ENCODE data around the gene PDE1C. TPM values are rescaled to one million over a fixed set of nuclear protein-coding genes. Genes with fewer than 3 reads are reported as not detected.

Gene PDE1C
- total and polyA plus RNA-seq, 2 donors (not counting 1 experiment from before 2014, with no cell fraction given): 0.52 TPM; not detected in 1

- Histone ChIP-seq H3K4me3 (ENCODE audit: control extremely low read depth in 1 of 5, extremely low read depth in 1 of 5, insufficient read depth in 1 of 5, low read depth in 2 of 5, low read length in 4 of 5) (no peak overlapping the region), H3K79me2 (ENCODE audit: control insufficient read depth, insufficient read depth, low read length) (no peaks in the 10 kb centered on the region), H3K27me3 (replicated peaks in 1 of 4; ENCODE audit: control extremely low read depth in 1 of 4, control insufficient read depth in 3 of 4, insufficient read depth in 4 of 4, low read length in 3 of 4) (no peaks in the 10 kb centered on the region), H3K4me2 (replicated peaks; ENCODE audit: low read depth, low read length, poor library complexity, severe bottlenecking) (no peak overlapping the region), H3K27ac (ENCODE audit: low read length in 2 of 2) (no peak overlapping the region), H3K36me3 (replicated peaks in 1 of 2; ENCODE audit: control extremely low read depth in 1 of 2, control insufficient read depth in 1 of 2, extremely low read depth in 1 of 2, insufficient read depth in 2 of 2, low read length in 1 of 2) (no peaks in the 10 kb centered on the region), H4K20me1 (ENCODE audit: control insufficient read depth, insufficient read depth, low read length, poor library complexity, severe bottlenecking) (no peaks in the 10 kb centered on the region), H3K4me1 (ENCODE audit: control insufficient read depth in 2 of 2, insufficient read depth in 2 of 2, low read length in 2 of 2) (no peaks in the 10 kb centered on the region), H2AFZ (ENCODE audit: insufficient read depth, low read depth, low read length, poor library complexity, severe bottlenecking) (no peak overlapping the region), H3K9ac (ENCODE audit: low read length) (no peak overlapping the region), H3K9me3 (ENCODE audit: control extremely low read depth in 1 of 3, control insufficient read depth in 2 of 3, insufficient read depth in 1 of 3, low read length in 2 of 3) (no peaks in the 10 kb centered on the region)
- Mint-ChIP-seq H3K27ac (no peak overlapping the region), H3K4me1 (no peaks in the 10 kb centered on the region), H3K4me3 (no peak overlapping the region), H3K27me3 (no peaks in the 10 kb centered on the region), H3K9me3 (ENCODE audit: insufficient read depth) (no peaks in the 10 kb centered on the region)
- no peak for TF ChIP-seq EZH2 (IDR thresholded peaks at IDR 0.05; ENCODE audit: borderline replicate concordance, insufficient read depth, low read depth, low read length, poor library complexity, severe bottlenecking)
- TF ChIP-seq, protein P1, sequence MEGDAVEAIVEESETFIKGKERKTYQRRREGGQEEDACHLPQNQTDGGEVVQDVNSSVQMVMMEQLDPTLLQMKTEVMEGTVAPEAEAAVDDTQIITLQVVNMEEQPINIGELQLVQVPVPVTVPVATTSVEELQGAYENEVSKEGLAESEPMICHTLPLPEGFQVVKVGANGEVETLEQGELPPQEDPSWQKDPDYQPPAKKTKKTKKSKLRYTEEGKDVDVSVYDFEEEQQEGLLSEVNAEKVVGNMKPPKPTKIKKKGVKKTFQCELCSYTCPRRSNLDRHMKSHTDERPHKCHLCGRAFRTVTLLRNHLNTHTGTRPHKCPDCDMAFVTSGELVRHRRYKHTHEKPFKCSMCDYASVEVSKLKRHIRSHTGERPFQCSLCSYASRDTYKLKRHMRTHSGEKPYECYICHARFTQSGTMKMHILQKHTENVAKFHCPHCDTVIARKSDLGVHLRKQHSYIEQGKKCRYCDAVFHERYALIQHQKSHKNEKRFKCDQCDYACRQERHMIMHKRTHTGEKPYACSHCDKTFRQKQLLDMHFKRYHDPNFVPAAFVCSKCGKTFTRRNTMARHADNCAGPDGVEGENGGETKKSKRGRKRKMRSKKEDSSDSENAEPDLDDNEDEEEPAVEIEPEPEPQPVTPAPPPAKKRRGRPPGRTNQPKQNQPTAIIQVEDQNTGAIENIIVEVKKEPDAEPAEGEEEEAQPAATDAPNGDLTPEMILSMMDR (IDR thresholded peaks at IDR 0.05): no peak
- ChIA-PET POLR2A (no interaction called here), CTCF (no interaction called here)
- no CpG with 5 or more reads among the region's 6 CpGs for WGBS (ENCODE audit: insufficient coverage)
- DNase-seq (no peak), ATAC-seq (ENCODE audit: low read depth) (no peak)
- intact Hi-C loops (cut with micrococcal nuclease): no loop called here
These were observed 144.3 kb downstream of the PDE1C start for GRCh38 chr7:31925753-31926454.

GRCh38 chr7:31924251-31924650 lies 146.0 kb downstream of the PDE1C start:
- Histone ChIP-seq H3K4me3 (ENCODE audit: control extremely low read depth in 1 of 5, extremely low read depth in 1 of 5, insufficient read depth in 1 of 5, low read depth in 2 of 5, low read length in 4 of 5) (no peak overlapping the region), H3K4me1 (ENCODE audit: control insufficient read depth in 2 of 2, insufficient read depth in 2 of 2, low read length in 2 of 2) (no peaks in the 10 kb centered on the region), H3K27me3 (replicated peaks in 1 of 4; ENCODE audit: control extremely low read depth in 1 of 4, control insufficient read depth in 3 of 4, insufficient read depth in 4 of 4, low read length in 3 of 4) (no peaks in the 10 kb centered on the region), H2AFZ (ENCODE audit: insufficient read depth, low read depth, low read length, poor library complexity, severe bottlenecking) (no peak overlapping the region), H3K36me3 (replicated peaks in 1 of 2; ENCODE audit: control extremely low read depth in 1 of 2, control insufficient read depth in 1 of 2, extremely low read depth in 1 of 2, insufficient read depth in 2 of 2, low read length in 1 of 2) (no peaks in the 10 kb centered on the region), H3K9me3 (ENCODE audit: control extremely low read depth in 1 of 3, control insufficient read depth in 2 of 3, insufficient read depth in 1 of 3, low read length in 2 of 3) (peaks cover 0 to 5% (median 0%) of the 10 kb centered on the region in 3 donors), H3K4me2 (replicated peaks; ENCODE audit: low read depth, low read length, poor library complexity, severe bottlenecking) (no peak overlapping the region), H4K20me1 (ENCODE audit: control insufficient read depth, insufficient read depth, low read length, poor library complexity, severe bottlenecking) (no peaks in the 10 kb centered on the region), H3K9ac (ENCODE audit: low read length) (no peak overlapping the region), H3K79me2 (ENCODE audit: control insufficient read depth, insufficient read depth, low read length) (no peaks in the 10 kb centered on the region), H3K27ac (ENCODE audit: low read length in 2 of 2) (no peak overlapping the region)
- H3K27me3 Mint-ChIP-seq: no peaks in the 10 kb centered on the region
- H3K27ac Mint-ChIP-seq: no peak overlapping the region
- POLR2A ChIA-PET: no interaction called here
- TF ChIP-seq, protein P1 (IDR thresholded peaks at IDR 0.05): no peak
- no peak for TF ChIP-seq EZH2 (IDR thresholded peaks at IDR 0.05; ENCODE audit: borderline replicate concordance, insufficient read depth, low read depth, low read length, poor library complexity, severe bottlenecking)
- no peak overlapping the region for H3K4me3 Mint-ChIP-seq
- CTCF ChIA-PET: no interaction called here
- intact Hi-C loops (cut with micrococcal nuclease): no loop called here
- 67% methylated on average over 1 of the region's 2 CpGs for WGBS (ENCODE audit: insufficient coverage)
- H3K9me3 Mint-ChIP-seq (ENCODE audit: insufficient read depth): no peaks in the 10 kb centered on the region
- H3K4me1 Mint-ChIP-seq: no peaks in the 10 kb centered on the region
- ATAC-seq (ENCODE audit: low read depth) (no peak), DNase-seq (no peak)
